Neuron (in vitro differentiated cells): ENCODE results near the gene MAB21L1.

ENCODE experiments used
- H2AFZ ChIP-seq: one replicate; pipeline ENCODE4 v1.6.1; 2013; ENCODE audit warnings: low read depth, mild to moderate bottlenecking, inconsistent platforms, low read length, moderate library complexity
- H3K27me3 ChIP-seq: one replicate; pipeline ENCODE4 v1.6.1; 2013; ENCODE audit warnings: low read length; ENCODE audit not compliant: insufficient read depth
- H3K36me3 ChIP-seq: one replicate; pipeline ENCODE4 v1.6.1; 2013; ENCODE audit warnings: low read length; ENCODE audit not compliant: insufficient read depth
- H3K4me1 ChIP-seq: one replicate; pipeline ENCODE4 v1.6.1; 2013; ENCODE audit warnings: low read length; ENCODE audit not compliant: insufficient read depth
- H3K4me3 ChIP-seq: 2 replicates; pipeline ENCODE4 v1.5.1; 2013; ENCODE audit warnings: mild to moderate bottlenecking, low read length, moderate library complexity
- H3K9me3 ChIP-seq: one replicate; pipeline ENCODE4 v1.6.1; 2013; ENCODE audit warnings: low read length

MAB21L1 gene

GRCh38 chr13:35457258-35457657 is 19.2 kb downstream of the MAB21L1 start:
- H3K27me3 ChIP-seq, result no peaks in the 10 kb centered on the region

GRCh38 chr13:35455022-35455421 is 21.5 kb downstream of the MAB21L1 start:
- Histone ChIP-seq H3K4me1 (no peaks in the 10 kb centered on the region), H3K36me3 (peaks cover 2% of the 10 kb centered on the region), H3K4me3 (no peak overlapping the region), H3K9me3 (no peaks in the 10 kb centered on the region), H3K27me3 (no peaks in the 10 kb centered on the region), H2AFZ (no peak overlapping the region)

More at GRCh38 chr13:35457258-35457657, 19.2 kb downstream of the MAB21L1 start:
- Histone ChIP-seq H3K4me1 (no peaks in the 10 kb centered on the region), H3K9me3 (no peaks in the 10 kb centered on the region), H2AFZ (no peak overlapping the region), H3K4me3 (no peak overlapping the region), H3K36me3 (peaks cover 2% of the 10 kb centered on the region)

DNA sequence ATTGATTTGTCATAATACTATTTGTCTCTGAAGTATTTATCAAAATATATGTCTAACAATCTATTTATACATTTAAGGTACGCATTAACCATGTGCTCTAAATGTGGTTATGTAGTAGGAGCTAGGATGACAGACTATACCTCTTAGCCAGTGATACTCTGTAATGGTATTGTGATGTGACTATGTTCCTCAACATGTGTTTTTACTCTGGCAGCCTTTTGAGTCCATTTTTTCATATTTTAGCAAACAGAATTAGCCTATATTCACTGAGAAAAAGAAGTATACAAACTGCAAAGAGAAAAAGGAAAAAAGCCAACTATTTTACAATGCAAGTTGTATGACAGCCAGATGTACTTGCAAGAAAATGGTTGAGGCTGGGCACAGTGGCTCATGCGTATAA is 26.7 kb downstream of the MAB21L1 start:
- peaks cover 2% of the 10 kb centered on the region for H3K36me3 ChIP-seq
- H3K4me3 ChIP-seq, result no peak overlapping the region
- H2AFZ ChIP-seq, result no peak overlapping the region
- H3K9me3 ChIP-seq, result no peaks in the 10 kb centered on the region
- no peaks in the 10 kb centered on the region for H3K4me1 ChIP-seq
- no peaks in the 10 kb centered on the region for H3K27me3 ChIP-seq

DNA sequence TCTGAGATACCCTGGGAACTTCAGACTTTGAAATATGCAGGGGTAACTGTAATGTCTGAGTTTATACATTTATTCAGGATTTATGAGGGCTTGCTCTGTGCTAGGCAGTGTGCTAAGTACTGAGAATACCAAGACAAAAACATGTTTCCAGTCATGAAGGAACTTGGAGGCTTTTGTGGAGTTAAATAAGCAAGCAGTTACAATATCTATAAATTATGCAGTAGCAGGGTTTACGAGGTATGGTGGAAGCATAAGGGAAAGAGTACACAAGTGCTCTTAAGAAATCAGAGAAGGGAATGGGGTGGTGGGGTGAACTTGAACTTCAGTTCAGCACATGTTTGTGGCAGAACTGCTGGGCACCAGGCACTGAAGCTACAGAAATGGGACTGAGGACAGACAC is 28.0 kb downstream of the MAB21L1 start:
- Histone ChIP-seq H3K4me1 (no peaks in the 10 kb centered on the region), H3K36me3 (peaks cover 2% of the 10 kb centered on the region), H3K4me3 (no peak overlapping the region), H2AFZ (no peak overlapping the region), H3K27me3 (no peaks in the 10 kb centered on the region), H3K9me3 (no peaks in the 10 kb centered on the region)
